GM19238 (cell line): Measurements from ENCODE around the gene OR8B4.
"Not testable (repeated sequence)": the region's sequence is repeated elsewhere in the genome, so short reads cannot be mapped to it uniquely, and the experiment has no call there.

Experiments
- DNase-seq: peaks from one replicate; pipeline ENCODE4 v3.0.0; 2011; ENCODE audit warnings: low spot score; ENCODE audit not compliant: insufficient read length

OR8B4 gene

GRCh38 chr11:124424384-124424921 is at the start of gene OR8B4:
TSS of gene OR8B4 (minus strand) at chr11:124424871. CDS start at chr11:124424871, 0 bp downstream.
- DNase-seq, result no peak

GRCh38 chr11:124474079-124474478 is 49.4 kb upstream of the OR8B4 start:
- DNase-seq, result no peak

GRCh38 chr11:124473476-124473875 is 48.8 kb upstream of the OR8B4 start:
- no peak for DNase-seq

DNA sequence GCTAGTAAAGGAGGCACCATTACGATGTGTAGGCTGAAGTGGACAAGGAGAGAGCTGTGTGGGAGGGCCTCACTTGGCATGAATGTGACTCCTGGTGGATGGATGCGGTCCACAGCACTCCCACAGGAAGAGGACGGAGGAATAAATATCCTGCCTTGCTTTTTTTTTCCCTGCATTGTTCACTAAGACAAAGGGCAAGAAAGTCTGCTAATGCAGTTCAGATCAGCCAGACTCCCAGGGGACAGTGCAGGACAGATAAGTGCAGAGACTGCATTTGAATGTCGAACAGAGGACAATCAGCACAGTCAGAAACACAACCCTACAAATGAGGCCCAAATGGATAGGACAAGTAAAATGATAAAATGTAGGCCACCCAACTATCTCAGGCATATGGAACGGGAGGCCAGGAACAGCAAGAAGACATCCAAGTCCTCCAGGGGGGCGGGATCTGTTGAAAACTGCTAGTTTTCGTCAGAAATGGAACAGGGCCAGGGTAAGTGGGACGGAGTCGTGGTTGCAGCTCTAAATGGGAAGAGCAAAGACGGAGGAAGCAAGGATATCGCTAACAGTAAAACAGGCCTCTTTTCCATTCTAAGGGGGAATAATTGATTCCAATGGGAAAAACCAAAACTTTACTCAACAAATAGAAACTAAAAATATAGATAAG is 46.0 kb upstream of the OR8B4 start:
- DNase-seq, result no peak

DNA sequence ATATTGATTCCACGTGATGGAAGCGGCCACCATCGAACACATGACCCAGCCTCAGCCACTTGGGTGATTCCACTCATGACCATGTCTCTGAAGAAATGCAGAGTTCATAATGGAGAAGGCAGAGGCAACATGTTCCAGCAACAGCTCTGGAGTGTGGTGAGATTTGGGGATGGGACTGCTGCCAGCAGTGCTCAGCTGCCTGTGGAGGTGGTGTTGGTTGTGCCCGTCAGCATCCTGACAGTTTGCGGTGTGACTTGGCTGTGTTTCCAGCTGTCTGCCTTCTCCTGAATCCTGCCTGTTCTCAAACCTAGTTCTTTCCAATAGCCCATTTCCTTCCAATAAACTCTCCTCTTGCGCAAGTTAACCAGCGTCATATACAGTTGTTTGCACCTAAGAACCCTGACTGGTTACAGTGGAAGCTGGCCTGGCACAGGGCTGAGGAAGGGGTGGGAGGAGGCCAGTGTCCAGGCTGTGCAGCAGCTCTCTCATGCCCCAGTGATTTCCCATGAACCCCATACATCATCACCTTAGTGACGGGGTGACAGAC is 42.8 kb upstream of the OR8B4 start:
- no peak for DNase-seq

DNA sequence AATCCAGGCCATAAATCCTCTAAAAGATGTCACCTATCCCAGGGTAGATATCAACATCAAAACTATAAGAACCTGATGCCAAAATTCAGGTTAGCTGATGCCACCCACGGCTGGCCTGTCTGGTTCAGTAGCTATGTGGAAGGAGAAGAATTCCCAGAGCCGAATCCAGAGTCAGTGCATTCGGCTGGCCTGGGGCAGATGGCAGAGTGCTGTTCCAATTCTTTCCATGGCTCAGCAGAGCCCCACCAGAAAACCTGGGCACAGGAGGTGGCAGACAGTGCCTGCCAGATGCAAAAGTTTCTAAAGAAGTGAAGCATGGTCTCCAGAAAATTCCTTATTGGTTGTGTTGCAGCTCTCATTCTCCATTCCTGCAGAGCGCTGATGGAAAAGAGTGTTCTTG is 40.7 kb upstream of the OR8B4 start:
- no peak for DNase-seq

DNA sequence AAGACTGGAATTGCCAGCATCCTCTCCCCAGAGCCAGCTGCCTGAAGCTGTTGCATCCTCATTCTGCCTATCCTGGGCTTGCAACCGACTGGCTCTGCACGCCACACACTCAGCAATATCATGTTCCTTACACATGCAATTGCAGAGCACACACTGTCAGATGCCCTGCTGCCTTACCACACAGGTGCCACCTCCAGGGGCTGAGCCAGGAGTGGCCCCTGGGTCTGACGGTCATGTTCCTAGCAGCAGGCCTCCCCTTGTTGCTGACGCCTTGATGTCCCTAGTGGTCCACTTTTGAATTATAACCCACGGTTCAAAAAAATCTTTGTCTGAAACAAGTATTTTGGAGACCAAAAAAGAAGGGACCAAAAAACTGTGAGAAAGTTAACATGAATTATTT is 39.3 kb upstream of the OR8B4 start:
- no peak for DNase-seq

DNA sequence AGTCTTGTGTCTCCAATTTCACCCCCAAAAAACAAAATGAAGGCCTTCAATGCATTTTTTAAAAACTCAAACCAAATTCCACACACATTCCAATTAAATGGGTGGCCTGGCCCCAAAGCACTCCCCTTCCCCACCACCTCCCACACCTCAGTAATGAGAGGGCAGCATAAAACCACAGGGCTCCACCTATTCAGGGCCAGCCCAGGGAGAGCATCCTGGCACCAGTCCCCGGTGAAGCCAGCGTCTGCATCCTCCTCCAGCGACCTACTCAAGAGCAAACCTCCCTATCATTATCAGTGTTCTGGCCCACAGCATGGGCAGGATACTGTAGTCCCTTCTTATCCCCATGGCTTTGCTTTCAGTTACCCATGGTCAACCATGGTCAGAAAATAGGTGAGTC is 38.7 kb upstream of the OR8B4 start:
- no peak for DNase-seq

DNA sequence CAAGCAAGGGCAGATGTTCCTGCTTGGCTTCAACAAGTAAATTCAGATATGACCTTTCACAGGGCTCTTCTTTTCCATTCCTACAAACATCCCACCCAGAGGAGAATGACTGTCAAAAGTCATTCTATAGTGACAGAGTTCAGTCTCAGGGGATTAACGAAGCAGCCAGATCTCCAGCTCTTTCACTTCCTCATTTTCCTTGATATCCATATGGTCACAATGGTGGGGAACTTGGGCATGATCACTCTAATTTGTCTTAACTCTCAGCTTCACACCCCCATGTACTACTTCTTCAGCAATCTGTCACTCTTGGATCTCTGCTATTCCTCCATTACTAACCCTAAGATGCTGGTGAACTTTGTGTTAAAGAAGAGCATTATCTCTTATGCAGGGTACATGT is 35.8 kb upstream of the OR8B4 start:
- no peak for DNase-seq

GRCh38 chr11:124459379-124459778 is 34.7 kb upstream of the OR8B4 start:
- not testable (repeated sequence) for DNase-seq

DNA sequence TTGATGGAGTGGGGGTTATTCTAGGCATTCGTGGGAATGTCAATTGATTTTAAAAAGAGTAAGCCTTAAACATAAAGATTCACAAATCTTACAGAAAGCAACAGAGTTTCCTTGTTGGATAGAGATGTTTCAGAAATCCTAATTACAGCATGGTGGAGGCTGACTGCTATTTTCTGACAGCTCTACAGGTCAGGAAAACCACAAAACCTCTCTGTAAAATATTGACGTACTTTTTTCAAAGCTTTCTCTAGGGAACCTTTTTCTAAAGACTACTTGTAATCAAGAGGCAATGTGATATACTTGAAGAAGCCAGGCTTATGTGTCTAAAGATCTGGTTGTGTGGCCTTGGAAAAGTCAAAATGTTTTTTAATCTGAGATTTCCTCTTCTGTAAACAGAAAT is 29.9 kb upstream of the OR8B4 start:
- DNase-seq, result no peak

- DNase-seq, result no peak
Observed at GRCh38 chr11:124446916-124447315, 22.2 kb upstream of the OR8B4 start.

DNA sequence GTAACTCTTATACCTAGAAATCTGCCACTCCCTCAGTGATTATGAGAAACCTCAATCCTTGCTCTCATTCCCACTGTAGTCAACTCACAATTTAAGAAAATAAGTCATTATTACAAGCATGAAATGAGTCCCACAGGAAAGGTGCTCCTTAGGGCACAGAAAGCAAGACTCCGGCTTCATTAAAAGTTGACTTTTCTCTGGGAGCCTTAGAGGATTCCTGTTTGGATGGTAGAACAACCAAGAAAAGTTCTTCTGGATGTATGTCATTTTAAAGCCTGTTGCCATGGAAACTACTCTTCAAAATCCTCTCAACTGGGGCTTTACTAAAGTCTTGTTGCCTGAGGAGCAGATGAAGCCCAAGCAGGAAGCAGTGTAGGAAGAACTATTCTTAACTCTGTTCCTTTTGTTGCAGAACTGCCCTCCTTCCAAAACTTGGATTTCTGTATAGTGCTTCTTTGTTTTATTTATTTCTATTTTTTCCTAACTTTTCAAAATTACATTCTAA is 21.0 kb upstream of the OR8B4 start, which contains the start of gene OR8B8:
Gene OR8B8, minus strand, starts transcription at position 51 of the 505 bp plus-strand sequence. CDS start 4,611 bp downstream, outside the sequence.
- DNase-seq, result no peak

DNA sequence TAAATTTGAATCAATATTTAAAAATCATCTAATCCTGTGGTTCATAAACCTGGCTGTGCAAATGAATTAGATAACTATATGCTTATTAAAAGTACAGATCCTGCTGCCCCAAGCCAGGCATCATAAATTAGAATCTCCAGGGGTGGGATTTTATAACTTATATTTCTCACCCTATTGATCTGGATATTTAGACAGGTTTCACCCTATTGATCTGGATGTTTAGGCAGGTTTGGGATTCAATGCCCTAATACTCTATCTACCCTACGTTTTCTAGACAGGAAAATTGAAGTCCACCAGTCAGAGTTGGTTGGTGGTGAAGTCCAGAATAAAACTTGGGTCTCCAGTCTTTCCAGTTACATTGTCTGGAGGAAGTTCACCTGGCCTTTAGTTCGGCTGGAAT is 18.2 kb upstream of the OR8B4 start:
- no peak for DNase-seq

GRCh38 chr11:124442442-124442841 is 17.8 kb upstream of the OR8B4 start:
- DNase-seq, result no peak

- no peak for DNase-seq
Observed at GRCh38 chr11:124441519-124441918, 16.8 kb upstream of the OR8B4 start.

DNA sequence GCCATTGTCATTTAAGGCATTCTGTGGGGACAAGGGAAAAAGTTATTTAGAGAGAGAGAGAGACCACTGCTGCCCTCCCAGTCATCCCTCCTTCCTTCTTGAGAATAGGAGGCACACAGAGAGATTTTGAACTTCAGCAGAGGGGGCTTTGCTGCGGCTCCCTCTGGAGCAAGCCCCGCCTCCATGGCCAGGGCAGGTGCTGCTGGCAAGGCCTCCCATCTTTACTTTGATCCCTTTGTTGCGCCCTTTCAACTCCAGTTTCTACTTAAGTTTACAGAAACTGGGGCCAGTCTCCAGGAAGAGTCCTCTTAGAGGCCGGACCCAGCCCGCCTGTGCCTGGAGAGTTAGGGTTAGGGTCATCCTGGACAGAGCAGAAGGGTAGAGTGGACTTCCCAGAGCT is 16.4 kb upstream of the OR8B4 start:
- DNase-seq, result no peak

- DNase-seq, result no peak
Observed at GRCh38 chr11:124440608-124441007, 15.9 kb upstream of the OR8B4 start.

DNA sequence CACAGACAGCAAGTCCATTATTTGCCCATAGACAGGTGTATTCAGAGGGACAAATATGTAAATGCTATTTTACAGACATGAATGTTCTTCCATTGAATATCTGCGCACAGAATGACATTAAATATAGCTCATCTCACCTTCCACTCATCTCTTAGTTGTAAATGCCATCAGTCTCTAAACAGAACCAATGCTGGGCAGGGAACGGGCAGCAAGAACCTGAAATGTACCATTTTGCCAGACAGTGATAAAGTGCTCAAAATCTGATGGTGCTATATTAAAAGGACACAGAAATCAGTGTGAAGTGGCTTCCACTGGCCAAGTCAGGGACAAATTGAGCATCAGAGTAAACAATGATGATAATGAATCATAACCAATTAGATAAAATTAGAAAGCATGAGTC is 10.0 kb upstream of the OR8B4 start:
- no peak for DNase-seq

DNA sequence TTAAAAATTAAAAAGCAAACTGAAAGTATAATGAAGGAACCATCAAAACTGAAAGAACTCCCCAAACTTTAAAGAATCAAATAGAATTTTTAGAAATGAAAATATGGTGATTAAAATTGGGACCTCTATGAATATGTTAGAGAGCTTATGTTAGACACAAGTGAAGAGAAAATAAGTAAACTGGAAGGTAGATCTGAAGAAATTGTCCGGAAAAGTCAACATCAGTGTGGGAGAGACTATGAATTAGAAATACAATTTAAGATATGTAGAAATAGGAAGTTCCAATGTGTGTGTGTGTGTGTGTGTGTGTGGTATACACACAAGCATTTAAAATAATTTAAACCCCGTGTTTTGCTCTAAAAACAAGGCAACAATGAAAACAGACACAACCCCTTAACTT is 4.9 kb upstream of the OR8B4 start:
- DNase-seq, result no peak

- no peak for DNase-seq
Observed at GRCh38 chr11:124421043-124421442, 3.6 kb downstream of the OR8B4 start.

DNA sequence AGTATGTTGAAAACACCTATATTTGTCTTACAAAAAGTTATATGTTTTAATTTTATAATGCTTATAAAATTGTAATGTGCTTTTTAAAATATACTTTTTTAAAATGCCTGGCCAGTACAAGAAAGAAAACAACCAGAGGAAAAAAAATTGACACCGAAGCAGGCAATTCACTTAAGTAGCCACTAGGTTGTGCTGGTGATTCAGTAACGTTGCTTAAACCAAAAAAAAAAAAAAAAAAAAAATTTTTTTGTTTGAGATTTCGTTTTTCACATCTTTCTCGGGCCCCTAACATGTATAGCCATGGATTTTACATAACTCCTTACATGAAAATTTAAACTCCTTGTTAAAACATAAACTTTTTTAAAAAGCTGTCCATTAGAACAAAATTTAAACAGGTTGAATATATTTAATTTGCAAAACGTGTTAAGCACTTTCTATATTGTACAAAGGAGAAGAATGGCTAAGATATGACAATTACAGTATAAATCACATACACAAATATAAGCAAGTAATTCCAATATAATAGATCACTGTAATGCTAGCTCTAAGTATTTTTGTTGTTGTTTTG is 9.2 kb downstream of the OR8B4 start:
- no peak for DNase-seq

GRCh38 chr11:124409906-124410305 is 14.8 kb downstream of the OR8B4 start:
- DNase-seq, result no peak
